HG02840 (cell line): Measurements from ENCODE around the gene MED27.

Source experiments
- ATAC-seq: cut with Tn5 transposase; IDR thresholded peaks from one replicate; pipeline ENCODE4 v1.9.1; 2021; ENCODE audit warnings: mild to moderate bottlenecking, moderate library complexity, moderate number of reproducible peaks; ENCODE audit not compliant: unreplicated experiment, low FRiP score

Gene MED27

GRCh38 chr9:131868766-131869165, 210.9 kb downstream of the MED27 start:
- ATAC-seq, result no peak

GRCh38 chr9:131867611-131868192, 212.0 kb downstream of the MED27 start:
- ATAC-seq, result no peak

GRCh38 chr9:131865446-131866195, 214.0 kb downstream of the MED27 start:
- no peak for ATAC-seq

GRCh38 chr9:131864531-131864930, 215.1 kb downstream of the MED27 start:
- ATAC-seq, result no peak

GRCh38 chr9:131863306-131863896, 216.3 kb downstream of the MED27 start:
- no peak for ATAC-seq

GRCh38 chr9:131862261-131862660, 217.4 kb downstream of the MED27 start:
- no peak for ATAC-seq

- no peak for ATAC-seq
These were observed 219.2 kb downstream of the MED27 start for GRCh38 chr9:131860430-131860829.

GRCh38 chr9:131858147-131858546, 221.5 kb downstream of the MED27 start:
- no peak for ATAC-seq

GRCh38 chr9:131856105-131856504, 223.6 kb downstream of the MED27 start:
- ATAC-seq, result no peak

GRCh38 chr9:131854896-131855613, 224.6 kb downstream of the MED27 start:
- no peak for ATAC-seq

- ATAC-seq, result no peak
These were observed 225.3 kb downstream of the MED27 start for GRCh38 chr9:131854334-131854733.

- ATAC-seq, result no peak
These were observed 226.2 kb downstream of the MED27 start for GRCh38 chr9:131853434-131853833.

- ATAC-seq, result no peak
These were observed 228.3 kb downstream of the MED27 start for GRCh38 chr9:131851414-131851813.

GRCh38 chr9:131849391-131849790, 230.3 kb downstream of the MED27 start:
- ATAC-seq, result no peak

GRCh38 chr9:131848570-131849160, 231.0 kb downstream of the MED27 start:
- ATAC-seq, result no peak

- ATAC-seq, result no peak
These were observed 231.9 kb downstream of the MED27 start for GRCh38 chr9:131847665-131848354.

GRCh38 chr9:131845305-131846298, 234.1 kb downstream of the MED27 start:
- ATAC-seq, result no peak

GRCh38 chr9:131844745-131845118, 234.9 kb downstream of the MED27 start:
- no peak for ATAC-seq
